ENCODE data around the gene PSME1.
A peak's percentile ranks its signal among the peaks of the same experiment; 100 is the strongest.

The PSME1 gene

DNA sequence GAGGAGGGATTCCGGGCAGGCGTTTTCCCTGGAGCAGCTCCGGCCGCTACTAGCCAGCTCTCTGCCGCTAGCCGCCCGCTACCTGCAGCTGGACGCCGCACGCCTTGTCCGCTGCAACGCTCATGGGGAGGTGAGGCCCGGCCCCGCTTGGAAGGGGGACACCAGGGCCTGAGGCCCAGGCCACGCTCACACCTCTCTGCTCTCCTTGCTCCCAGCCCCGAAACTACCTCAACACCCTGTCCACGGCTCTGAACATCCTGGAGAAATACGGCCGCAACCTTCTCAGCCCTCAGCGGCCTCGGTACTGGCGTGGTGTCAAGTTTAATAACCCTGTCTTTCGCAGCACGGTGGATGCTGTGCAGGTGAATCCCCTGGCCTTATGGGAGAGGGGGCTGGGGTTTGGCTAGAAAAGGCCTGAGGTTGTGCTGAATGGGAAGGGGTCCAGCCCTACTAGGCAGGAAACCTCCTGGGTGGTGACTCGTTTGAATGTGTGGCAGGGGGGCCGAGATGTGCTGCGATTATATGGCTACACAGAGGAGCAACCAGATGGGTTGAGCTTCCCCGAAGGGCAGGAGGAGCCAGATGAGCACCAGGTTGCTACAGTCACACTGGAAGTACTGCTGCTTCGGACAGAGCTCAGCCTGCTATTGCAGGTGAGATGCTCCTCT, 11.9 kb downstream of the PSME1 start:
- no peak for DNase-seq

GRCh38 chr14:24149302-24149969, 13.4 kb downstream of the PSME1 start:
- no peak for DNase-seq

DNA sequence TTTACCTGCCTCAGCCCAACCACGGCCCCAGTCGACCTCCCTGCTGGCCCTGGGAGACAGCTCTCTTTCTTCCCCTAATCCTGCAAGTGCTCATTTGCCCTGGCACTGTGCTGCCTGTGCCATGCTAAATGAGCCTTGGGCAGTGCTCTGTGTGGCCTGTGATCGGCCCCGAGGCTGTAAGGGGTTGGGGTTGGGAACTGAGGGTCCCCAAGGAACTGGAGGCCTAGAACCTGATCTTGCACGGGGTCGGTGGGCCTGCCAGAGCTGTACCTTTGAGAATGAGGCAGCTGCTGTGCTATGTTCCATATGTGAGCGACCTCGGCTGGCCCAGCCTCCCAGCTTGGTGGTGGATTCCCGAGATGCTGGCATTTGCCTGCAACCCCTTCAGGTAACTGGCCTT, 14.1 kb downstream of the PSME1 start:
- DNase-seq = no peak

DNA sequence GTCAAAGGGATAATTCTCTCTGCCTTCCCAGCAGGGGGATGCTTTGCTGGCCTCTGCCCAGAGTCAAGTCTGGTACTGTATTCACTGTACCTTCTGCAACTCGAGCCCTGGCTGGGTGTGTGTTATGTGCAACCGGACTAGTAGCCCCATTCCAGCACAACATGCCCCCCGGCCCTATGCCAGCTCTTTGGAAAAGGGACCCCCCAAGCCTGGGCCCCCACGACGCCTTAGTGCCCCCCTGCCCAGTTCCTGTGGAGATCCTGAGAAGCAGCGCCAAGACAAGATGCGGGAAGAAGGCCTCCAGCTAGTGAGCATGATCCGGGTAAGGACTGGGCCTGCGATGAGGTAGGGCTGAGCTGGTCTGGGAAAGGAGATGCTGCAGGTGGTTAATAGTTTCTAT, 14.6 kb downstream of the PSME1 start:
- no peak for DNase-seq

- no peak for DNase-seq
Observed at GRCh38 chr14:24150993-24151392, 15.0 kb downstream of the PSME1 start.

DNA sequence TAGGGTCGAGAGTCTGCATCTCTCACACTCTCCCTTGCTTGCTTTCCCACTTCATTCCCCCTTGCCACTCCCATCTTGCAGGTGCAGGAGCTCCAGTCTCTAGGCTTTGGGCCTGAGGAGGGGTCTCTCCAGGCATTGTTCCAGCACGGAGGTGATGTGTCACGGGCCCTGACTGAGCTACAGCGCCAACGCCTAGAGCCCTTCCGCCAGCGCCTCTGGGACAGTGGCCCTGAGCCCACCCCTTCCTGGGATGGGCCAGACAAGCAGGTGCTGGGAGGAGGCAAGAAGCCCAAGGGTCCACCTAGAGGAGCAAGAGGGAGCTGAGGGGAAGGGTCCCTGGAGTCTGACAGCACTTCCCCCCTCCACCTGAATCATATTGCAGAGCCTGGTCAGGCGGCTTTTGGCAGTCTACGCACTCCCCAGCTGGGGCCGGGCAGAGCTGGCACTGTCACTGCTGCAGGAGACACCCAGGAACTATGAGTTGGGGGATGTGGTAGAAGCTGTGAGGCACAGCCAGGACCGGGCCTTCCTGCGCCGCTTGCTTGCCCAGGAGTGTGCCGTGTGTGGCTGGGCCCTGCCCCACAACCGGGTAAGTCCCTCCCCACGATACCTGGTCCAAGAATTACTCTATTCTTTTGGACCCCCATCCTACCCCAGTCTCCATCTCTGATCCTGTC, 15.5 kb downstream of the PSME1 start:
- no peak for DNase-seq

DNA sequence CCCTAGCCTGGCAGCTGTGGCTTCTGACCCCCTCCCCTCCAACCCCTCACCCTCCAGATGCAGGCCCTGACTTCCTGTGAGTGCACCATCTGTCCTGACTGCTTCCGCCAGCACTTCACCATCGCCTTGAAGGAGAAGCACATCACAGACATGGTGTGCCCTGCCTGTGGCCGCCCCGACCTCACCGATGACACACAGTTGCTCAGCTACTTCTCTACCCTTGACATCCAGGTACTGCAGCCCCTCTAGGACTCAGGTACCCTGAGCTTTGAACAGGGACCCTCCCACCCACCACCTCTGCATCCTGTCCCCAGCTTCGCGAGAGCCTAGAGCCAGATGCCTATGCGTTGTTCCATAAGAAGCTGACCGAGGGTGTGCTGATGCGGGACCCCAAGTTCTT, 19.1 kb downstream of the PSME1 start:
- no peak for DNase-seq

DNA sequence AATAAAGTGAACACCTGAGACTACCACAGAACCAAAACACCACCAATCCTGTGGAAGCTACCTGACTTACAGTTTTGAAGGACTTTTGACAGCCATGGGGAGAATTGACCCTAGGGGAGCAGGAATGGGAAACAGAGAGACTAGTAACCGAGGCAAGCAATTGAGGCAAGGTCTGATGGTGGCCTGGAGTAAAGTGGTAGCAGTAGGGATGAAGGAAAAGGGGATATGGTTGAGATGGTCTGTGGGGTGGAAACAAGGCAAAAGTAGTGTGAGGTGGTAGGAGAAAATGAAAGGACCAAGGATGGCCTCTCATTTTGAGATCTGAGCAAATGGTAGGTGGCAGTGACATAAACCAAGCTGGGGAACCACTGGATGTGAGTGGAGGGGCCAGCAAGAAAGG, 20.8 kb downstream of the PSME1 start:
- DNase-seq = no peak

- DNase-seq = no peak
Observed at GRCh38 chr14:24157331-24157730, 21.3 kb downstream of the PSME1 start.

- no peak for DNase-seq
Observed at GRCh38 chr14:24159777-24160498, 23.9 kb downstream of the PSME1 start.

DNA sequence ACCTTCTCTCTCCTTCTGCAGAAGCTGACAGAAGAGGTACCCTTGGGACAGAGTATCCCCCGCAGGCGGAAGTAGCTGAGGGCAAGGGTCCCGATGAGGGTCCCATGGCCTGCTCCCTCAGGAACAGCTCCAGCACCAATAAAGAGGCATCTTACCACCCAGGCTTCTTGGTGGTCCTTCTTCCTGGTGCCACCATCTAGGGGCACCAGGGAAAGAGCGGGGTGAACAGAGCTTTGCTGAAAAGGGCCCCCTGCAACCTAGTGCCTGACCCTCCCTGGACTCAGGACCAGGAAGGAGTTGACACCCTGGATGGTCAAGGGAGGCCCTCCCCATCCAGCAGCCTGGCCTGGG, 24.5 kb downstream of the PSME1 start:
- no peak for DNase-seq

DNA sequence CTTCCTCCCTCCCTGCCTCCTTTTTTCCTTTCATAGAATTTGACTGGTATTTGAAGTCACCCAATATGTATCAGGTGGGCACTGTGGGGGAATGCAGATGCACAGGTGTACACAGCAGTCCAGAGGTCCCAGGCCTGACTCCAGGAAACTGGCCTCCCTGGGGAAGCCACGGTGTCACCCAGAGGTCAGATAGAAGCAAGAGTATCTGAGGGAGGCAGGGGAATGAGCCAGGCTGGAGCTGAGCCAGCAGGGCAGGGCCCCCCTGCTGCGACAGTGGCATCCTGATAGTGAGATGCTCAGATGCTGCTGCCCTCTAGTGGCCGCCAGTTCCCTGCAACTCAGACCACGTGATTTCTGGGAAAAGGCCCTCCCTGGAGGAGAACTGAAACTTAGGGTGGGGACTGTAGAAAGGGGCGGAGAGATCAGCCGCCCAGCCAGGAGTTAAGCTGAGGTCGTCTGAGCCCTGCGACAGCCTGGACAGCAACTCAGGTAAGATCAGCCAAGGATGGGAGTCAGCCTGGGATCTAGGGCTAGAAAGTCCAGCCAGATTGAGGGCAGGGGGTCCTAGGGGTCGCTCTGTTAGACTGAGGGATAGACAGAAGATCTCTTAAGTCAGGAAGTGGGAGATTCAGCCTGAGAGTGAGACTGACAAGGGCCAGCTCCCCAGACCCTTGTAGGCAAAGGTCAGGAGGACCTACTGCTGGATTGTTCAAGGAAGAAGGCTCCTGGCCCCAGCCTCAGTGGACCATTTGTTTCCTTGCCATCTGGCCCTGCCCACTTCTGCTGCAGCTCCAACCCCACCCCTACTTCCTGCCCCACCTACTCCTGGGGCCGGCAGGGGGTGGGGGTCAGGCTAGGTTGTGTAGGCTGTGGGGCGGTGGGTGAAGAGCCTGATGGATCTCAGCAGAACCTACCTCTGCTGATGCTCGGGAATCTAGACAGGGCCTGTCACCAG, 25.1 kb downstream of the PSME1 start, which contains the start of gene IRF9:
TSS of gene IRF9 (plus strand) at position 416 of the 955 bp plus-strand sequence. CDS start 880 bp downstream, outside the sequence.
- peak; percentile 96 to 98 (median 97) for DNase-seq

DNA sequence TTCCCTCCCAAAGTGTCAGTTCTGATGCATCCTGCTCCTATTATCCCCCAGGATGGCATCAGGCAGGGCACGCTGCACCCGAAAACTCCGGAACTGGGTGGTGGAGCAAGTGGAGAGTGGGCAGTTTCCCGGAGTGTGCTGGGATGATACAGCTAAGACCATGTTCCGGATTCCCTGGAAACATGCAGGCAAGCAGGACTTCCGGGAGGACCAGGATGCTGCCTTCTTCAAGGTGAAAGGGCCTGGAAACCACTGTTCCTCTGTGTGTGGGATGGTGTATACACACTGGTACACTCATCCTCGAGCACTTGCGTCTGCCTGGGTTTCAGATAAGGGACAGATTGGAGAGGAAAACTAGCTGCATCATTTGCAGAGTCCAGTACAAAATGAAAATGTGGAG, 26.1 kb downstream of the PSME1 start:
- no peak for DNase-seq

- DNase-seq = no peak
Observed at GRCh38 chr14:24164518-24164991, 28.6 kb downstream of the PSME1 start.

DNA sequence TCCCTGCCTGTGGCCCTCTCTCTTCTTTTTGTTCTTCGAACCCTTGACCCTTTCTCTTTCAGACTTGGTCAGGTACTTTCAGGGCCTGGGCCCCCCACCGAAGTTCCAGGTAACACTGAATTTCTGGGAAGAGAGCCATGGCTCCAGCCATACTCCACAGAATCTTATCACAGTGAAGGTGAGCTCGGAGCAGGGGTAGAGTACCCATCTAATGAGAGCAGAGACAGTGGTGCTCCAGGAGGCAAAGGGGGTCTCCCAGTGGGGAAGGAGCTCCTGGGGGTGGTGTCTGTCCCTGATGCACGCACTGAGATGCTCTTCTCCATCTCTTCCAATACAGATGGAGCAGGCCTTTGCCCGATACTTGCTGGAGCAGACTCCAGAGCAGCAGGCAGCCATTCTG, 29.8 kb downstream of the PSME1 start:
- DNase-seq = no peak

DNA sequence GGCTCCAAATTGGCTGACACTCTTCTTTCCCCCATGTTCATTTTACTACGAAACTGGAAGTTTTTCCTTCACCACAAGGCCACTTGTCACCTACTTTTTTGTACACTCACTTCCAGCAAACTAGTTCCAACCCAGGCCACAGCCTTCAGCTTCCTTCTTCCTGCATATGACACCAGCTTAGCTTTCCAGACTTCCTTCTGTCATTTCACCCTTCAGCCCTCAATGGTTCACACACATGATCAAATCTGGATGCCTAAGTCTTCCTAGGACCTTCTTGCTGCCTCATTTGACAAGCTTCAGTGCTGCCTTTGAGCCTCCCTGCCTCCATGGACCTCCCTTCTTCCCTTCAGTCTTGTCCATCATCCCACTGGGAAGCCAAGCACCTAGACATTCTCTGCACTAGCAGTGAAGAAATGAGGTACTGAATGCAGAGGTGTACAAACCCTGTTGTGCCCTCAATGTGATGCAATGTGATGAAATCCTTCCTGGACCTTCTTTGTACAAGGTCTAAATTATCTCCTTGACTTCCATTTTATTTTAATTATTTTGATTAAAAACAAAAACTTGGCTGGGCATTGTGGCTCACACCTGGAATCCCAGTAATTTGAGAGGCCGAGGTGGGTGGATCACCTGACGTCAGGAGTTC, 31.6 kb downstream of the PSME1 start:
- no peak for DNase-seq

DNA sequence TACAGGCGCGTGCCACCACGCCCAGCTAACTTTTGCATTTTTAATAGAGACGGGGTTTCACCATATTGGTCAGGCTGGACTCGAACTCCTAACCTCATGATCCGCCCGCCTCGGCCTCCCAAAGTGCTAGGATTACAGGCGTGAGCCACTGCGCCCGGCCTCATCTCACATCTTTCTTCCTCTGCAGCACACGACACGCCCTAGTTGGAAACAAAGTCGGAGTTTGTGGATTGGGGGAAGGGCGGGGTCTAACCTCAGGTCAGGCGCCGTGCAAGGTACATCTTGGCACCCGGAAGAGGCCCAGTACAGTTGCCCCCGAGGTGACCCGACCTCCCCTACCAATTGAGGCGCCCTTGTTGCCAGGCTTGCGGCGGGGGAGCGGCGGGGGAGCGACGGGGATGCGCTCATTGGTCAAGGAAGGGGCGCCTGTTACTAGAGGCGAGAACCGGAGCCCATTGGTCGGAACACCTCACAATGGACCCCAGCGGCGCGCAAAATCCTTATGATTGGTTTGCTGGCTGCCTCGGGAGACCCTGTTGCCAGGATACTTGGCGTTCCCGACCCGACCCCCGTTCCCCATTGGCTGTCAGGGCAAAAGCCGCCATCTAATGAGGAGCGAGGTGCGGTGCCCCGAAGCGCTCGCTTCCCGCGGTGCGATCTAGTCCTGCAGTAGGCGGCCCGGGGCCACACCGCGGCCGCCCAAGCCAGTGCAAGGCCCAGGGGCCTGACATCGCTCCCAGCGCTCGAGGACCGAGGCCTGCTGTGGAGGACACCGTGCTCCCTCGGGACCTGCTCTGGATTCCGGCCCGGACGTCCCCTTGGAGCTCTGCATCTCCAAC, 35.6 kb downstream of the PSME1 start, which contains the start of gene REC8:
TSS of gene REC8 (plus strand) at position 659 of the 839 bp plus-strand sequence. CDS start 473 bp downstream, outside the sequence.
- peak in 3 of 4 experiments; percentile 27 to 65 (median 60) for DNase-seq

GRCh38 chr14:24172261-24172860, 36.4 kb downstream of the PSME1 start:
- no peak for DNase-seq

DNA sequence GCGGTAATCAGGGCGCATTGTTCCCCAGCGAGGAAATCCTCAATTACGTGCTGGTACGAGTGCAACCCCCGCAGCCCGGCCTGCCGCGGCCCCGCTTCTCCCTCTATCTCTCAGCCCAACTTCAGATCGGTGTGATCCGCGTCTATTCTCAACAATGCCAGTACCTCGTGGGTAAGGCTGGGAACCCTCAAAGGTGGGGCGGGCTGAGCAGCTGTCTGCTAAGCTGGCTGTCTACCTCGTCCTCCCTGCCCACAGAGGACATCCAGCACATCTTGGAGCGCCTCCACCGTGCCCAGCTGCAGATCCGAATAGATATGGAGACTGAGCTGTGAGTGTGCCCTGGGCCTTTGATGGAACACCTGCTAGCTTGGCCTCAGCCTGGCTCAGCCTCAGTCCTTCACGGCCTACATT, 36.9 kb downstream of the PSME1 start:
- DNase-seq = no peak

DNA sequence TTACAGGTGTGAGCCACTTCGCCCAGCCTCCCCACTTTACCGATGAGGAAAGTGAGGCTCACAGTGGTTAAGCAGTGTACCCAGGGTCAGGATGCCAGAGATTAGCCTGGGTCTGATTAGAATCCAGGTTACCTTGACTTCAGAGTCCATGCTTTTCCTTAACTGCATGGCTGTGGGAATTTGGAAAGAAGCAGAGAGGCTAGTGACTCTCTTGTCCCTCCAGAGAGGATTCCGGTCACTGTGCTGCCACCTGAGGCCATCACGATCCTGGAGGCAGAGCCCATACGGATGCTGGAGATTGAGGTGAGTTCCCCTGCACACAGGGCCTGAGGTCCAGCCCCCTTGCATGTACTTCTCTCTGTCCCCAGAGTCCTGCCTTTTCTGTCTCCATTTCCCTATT, 40.6 kb downstream of the PSME1 start:
- no peak for DNase-seq

All from activated naive CD4-positive, alpha-beta T cell (primary cell).